GM19467 (cell line): ENCODE measurements around the gene METTL25B.

Experiments used
- ATAC-seq: cut with Tn5 transposase; IDR thresholded peaks from one replicate; pipeline ENCODE4 v1.9.1; 2021; ENCODE audit warnings: mild to moderate bottlenecking, moderate library complexity; ENCODE audit not compliant: unreplicated experiment

METTL25B gene

DNA sequence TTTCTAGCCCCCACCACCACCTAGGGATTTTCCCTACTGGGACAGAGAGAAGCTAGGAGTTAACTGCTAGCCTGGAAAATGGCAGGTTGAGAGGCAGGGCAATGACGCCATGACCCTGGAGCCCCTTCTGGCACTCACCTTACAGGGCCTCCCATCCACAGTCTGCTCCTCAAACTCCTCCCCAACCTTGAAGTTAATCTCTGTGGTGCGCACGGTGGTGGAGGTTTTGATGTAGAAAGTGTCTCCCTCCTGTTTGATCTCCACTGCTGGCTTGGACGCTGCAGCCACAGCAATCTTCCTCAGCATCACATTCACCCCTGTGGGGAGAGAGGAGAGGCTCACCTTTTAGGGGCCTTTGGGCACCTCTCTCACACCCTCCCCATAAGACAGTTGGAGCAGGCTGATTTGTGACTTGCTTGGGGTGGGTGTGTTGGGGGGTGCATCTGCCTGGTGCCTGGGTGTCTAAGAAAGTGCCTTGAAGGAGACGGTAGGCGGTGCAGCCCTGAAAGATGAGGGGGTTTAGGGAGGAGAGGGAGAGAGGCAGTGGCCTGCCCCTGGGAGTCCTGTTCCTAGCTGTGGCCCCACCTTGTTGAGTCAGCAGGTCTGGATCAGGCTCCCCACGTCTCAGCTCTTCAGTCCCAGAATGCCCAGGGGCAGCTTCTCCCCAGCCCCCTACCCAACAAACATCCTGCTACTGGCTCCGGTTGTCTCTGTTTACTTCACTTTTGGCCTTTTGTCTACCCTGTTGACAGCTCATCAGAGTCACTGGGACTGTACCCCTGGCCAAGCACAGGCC, 27.3 kb upstream of the METTL25B start:
- no peak for ATAC-seq

DNA sequence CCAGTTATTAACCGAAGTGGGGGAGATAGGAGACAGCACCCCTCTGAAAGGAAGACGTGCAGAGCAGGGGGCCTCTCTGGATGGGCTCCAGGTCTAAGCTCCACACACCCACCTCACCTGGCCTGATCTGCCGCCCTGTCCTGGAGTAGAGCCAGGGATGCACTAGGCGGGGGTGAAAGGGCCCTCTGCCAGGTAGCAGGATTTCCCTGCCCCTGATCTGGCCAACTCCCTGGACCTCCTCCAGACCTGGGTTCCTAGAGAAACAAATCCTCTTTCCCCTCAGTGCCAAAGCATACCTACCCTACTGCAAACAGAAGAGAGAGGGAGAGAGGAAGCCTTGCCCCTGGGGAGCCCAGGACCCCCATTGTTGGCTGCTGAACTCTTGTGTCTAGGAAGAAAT, 24.9 kb upstream of the METTL25B start:
- no peak for ATAC-seq

DNA sequence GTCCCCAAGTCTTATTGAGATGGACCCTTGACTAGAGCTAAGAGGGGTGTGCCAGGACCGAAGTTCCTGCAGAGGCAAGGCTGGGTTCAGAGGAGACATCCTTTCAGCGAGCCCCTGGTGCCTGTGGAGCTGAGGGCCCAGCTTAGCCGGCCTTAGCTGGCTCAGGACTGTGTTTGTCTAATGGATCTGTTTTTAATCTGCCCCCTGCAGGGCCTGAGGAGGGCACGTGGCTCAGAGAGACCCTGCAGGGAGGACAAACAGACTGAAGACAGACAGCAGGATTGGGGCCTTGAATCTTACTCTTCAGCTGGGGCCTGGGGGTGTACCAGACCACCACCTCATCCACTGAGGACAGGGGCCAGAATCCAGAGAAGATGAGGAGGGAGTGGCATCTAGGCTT, 24.5 kb upstream of the METTL25B start:
- no peak for ATAC-seq

DNA sequence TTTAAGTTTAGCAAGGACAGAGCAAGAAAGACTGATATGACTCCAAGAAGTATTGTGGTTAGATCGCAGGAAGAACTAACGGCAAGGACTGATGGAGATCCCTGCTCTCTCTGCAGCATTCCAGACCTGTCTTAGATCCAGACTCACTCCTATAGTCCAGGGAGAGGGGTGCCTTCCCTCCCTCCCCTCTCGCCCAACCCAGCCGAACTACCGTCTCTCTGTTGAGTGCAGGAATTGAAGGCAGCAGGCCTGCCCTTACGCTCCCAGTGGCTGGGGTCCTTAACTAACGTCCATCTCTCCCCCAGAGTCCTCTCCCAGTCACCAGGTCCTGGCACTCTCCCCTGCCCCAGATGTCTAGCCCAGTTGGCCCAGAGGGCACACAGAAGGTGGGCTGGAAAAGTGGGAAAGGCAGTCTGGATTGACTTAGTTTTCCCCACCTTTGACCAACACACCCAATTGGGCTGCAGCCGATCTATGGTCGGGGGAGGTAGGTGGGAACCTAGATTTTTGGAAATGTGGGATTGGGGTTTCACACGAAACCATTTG, 24.0 kb upstream of the METTL25B start:
- no peak for ATAC-seq

DNA sequence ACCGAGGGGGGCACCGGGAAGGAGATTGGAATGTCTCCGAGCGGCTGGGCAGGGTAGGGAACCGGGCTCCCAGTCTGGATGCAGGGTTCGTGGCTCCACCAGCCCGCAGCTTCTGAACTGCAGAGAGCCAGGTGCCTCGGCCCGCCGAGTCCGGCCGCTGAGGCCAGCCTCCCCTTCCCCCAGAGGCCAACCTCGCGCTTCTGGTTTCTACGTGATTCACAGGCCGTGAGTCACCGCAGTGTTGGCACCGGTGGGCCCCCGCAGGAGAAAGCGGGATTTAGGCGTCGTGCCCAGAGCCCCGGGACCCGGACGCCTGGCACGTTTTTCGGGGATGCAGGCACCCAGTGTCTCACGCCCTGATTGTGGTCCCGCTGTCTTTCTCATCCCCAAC, 23.3 kb upstream of the METTL25B start:
- no peak for ATAC-seq

DNA sequence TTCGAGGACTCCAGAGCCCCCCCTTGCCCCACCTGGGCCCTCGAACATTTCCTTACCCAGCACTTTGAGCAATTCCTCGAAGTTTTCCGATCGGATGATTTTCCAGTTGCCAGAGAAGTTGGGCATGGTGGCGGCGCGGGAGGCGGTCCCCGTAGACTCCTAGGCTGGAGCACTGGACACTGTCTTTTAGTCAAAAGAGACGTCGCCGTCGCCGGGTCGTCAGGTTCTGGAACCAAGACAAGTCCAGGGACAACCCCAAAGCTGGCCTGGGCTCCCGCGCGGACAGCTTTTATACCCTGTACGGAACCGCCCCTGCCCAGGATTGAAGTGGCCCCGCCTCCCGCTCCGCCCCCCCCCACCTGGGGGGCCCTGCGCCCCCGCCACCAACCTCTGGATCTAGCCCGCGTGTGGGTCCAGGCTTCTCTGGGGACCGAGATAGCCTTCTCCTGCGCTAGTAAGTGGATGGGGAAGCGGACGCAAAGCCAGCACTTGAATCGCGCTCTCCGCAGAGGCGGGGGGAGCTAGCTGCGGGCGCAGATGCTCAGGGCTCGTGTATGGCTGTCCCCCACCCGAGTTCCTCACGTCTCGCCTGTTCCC, 22.9 kb upstream of the METTL25B start, which contains the start of gene CRABP2:
TSS of gene CRABP2 (minus strand) at position 263 of the 597 bp plus-strand sequence. CDS start at position 126, 137 bp downstream.
- no peak for ATAC-seq

DNA sequence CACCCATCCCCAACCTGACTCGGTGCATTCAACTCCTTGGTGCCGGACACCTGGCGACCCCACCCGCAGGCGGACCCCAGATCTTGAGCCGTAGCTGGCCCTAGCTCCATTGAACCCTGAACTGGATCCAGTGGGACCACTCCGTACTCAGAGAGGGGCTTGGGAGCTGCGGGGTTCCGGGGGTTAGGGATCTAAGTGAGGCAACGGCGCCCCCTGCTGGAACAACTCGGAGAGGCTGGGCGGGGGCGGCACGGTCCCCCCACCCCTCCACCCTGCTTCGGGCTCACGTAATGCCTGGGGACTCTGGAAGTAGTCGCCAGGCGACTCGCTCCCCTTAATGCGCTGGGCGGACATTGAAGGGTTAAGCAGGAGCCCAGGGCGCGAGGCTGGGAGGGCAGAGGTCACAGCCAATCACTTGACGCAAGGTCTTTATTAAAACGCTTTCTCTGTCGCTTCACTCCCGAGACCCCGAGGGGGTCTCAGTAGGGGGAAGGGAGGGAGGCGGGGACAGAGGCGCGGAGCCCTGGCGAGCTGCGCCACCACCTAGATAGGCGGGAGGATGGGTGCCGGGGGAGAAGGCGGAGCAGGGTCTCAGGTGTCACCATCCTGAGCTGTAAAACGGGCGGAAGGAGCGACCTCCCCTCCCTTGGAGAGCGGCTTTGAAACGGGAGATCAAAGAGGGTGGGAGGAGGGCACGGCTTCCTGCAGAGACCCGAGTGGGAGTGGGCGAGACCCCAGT, 22.2 kb upstream of the METTL25B start:
- no peak for ATAC-seq

DNA sequence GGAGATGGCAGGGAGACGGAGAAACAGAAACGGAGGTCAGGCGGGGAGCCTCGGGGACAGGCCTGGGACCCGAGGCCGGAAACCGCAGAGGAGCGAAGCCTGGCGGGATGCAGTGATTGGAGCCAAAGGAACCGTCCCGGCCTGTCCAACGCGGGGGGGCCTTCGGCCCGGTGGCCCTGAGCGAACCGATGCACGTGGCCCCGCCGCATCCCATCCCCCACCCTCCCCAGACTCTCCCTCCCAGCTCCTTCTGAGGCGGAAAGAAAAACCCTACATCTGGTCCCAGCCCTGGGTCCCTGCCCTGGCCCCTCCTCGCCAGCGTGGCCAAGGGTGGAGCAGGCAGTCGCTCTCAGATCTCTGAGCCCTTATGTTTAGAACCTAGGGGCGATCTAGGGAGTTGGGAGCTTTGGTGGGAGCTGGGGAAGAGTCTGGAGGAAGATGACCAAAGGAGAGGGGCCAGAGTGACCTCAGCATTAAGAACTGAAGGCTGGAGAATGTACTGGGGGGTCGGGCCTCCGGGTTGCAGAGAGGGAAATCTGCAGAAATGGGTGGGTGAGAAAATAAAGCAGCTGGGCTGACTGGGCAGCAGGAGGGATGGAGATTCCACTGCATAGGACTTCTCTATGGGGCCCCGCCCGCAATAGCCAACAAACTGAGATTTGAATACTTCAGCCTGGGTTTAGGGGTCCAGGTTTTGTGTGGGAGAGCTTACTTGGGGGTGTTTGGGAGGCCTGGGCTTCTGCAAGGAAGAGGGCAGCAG, 21.4 kb upstream of the METTL25B start:
- ATAC-seq, result no peak

DNA sequence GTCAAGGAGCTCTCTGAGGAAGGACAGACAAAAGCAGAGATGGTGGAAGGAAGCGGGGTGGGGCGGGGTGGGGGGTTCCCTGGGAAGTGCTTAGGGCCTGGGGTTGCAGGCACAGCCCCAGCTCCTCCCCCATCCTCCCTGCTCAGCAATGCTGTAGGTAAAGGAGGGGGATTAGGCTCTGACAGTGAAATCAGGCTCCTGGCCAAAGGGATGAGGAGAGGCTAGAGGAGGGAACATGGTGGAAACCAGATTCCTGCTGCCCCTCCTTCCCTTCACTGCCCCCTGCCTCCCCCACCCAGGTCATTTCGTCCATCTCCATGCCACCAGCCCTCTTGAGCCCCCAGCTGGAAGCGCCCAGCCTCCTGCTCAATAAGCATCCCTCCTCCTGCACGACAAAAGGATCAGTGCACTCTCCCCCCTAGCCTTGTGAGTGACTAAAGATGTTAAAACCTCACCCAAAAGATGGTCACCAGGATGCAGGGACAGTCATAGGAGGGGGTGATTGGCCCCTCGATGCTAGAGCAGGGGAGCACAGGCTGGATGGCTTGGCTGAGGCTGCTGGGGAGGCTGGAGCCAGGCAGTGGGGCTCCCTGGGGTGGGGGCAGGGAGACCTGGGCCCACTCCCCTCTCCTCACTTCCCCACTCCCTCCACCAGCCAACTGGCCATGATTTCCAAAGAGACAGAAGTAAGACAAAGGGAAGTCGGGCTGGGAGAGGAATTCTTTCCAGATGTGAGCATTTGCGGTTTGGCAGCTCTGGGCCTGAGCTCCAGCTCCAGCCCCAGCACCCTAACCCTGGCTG, 20.7 kb upstream of the METTL25B start:
- ATAC-seq, result no peak

DNA sequence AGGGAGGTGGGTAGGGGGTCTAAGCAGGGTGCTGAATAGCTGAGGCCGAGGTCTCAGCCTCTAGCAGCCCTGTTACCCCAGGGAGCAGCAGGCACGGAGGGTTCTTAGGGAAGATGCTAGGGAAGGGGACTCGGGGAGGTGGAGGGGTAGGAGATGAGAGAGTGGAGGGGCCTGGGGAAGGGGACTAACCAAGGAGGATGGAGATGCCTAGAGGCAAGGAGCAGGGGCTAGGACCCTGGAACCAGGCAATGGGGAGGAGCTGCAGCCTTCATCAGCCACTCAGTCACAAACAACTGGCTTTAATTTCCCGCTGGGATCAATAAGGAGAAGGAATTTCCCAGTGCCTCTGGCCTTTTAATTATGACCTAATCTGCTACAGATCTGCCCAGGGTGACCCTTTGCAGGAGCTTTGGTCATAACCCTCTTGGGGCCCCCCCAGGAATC, 20.0 kb upstream of the METTL25B start:
- ATAC-seq, result no peak

DNA sequence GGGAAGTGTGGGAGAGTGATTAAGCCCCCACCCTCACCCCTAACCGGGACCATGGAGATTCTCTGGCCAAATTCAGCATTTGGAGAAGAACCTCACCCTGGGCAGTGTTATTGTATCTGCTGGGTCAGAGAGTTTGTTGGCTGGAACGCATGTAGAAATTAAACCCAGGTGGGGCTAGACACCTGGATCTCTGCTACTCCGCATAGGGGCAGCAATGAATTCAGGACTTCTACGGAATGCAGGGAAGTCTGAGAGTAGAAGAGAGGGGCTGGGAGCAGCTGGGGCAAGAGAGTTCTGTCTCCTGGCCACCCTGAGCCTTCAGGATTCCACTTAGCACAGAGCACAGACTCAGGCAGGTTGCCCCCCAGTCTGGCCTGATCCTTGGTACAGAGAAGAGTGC, 19.2 kb upstream of the METTL25B start:
- no peak for ATAC-seq

DNA sequence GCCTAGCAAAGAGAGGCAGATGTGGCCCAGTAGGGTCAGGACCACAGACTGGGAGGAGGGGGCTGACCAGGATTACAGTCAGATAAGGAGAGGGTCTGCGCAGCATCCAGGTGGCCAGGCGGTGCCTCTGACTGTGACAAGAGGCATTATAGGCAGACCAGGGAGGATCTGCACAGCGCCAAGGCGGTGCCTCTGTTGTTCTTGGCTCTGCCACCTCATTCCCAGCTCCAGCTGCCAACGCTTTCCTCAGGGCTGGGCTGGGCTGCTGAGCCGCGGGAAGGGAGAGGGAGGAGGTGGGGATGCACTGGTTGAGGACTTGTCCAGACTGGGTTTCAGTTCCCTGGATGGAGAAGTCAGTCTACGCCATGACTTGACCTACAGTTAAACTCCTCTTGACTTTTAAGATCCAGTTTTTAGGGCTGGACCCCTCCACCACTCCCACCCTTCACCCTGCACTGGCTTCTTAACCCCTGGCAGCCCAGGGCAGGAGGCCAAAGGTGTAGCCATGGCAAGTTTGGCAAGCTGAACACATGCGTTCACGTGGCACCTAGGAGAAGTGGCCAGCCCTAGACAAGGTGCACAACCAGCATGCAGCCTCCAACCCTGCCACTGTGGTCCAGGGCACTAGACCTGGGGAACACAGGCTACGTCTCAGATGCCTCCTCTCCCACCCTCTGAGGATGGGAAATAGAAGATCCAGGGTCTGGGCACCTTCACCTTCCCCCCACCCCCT, 18.3 kb upstream of the METTL25B start:
- no peak for ATAC-seq

DNA sequence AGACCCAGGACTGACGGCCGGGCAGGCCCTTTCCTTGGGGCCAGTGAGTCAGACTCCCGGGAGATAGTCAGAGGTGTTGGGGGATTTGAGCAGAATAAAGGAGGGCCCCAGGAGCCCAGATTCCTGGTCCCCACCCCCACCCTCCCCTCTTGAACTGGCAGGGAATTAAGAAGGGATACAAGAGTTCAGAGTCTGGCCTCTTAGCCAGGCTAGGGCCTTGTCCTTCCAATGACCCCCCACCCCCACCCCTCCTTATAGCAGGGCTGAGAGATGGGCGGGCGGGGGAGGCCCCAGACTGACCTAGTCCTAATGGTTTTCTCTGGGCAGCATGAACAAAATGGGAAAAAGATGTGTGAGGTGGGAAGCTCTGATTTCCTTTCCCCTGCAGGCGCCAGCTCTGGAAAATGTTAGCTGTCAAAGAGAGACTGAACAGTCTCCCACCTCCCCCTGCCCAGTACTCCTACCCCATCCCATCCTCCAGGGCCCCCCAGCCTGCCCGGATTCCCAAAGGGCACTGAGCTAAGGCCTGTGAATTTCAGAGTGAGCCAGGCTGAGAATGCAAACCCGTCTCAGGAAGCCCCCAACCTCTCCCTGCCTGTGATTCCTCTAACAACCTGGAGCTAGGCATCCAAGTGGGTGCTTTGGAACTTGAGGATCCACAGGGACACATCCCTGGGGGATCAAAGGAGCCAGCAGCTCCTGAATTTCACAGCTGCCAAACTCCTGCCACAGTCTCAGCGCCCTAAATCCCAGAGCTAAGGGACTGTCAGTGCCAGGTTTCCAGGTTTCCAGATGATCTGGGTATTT, 17.1 kb upstream of the METTL25B start:
- no peak for ATAC-seq

DNA sequence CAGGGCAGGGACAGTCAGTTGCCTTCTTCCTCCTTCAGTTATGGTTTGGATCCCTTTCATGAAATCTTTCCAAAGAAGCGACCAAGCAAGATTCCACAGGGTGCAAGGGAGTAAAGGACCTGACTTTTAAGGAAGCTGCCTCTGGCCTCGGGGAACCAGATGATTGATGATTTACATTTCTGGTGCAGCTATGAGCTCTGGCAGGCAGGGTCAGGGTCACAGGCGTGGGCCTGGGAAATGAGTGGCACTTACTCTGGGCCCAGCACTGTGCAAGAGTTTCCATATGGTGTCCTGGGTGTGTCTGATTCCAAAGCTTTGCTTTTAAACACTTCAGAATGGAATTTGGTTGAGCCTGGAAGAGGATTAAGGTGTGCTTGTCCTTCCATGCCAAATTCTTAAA, 15.6 kb upstream of the METTL25B start:
- ATAC-seq, result no peak

DNA sequence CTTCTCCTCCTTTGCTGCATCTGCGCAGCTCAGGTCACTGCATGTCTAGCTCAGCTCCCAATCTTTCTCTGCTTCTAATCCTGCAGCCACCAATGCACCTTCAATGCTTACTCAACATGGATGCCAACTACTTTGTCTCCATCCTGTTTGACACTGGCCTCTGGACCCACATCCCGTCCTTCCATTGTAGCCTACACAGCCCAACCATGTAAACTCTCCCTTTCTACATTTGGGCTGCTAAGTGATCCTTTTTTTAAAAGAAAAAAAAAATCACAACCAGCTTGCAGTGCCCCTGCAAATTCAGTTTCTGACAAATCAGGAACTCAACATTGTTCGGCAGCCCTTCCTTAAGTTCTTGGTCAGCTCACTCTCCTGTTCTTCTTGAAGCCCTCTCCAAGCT, 13.4 kb upstream of the METTL25B start:
- ATAC-seq, result no peak

DNA sequence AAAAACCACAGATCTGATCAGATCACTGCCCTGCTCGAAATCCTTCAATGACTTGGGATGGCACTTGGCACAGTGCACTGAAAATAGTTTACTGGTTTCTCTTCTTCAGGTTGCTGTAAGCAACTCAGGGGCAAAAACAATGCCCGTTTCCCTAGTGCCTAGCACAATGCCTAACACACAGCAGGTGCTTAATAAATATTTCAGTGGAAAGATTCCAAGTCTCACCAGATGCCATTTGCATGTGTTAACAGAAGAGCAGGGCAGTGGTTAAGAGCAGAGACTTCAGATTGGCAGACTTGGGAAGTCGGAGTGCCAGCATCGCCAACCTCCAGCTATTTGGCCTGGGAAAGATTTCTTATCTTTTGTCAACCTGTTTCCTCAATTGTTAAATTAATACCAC, 10.9 kb upstream of the METTL25B start:
- ATAC-seq, result no peak

DNA sequence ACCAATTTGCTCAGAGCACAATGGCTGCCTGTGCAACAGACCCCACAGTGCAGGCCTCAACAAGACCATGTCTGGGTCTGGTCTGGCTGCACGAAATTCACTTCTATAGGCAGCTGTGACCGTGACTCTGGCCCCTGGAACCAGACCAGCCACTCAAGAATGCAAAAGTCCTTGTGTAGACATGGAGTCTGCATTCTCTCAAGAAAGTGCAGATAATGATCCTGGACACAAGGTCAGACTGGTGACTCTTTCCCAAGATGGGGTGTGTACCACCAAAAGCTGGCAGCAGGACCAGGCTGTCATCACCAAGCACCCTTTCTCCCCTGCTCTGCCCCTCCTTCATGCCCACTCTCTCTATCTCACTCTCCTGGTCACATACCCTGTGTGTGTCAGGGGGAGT, 7.1 kb upstream of the METTL25B start:
- ATAC-seq, result no peak

DNA sequence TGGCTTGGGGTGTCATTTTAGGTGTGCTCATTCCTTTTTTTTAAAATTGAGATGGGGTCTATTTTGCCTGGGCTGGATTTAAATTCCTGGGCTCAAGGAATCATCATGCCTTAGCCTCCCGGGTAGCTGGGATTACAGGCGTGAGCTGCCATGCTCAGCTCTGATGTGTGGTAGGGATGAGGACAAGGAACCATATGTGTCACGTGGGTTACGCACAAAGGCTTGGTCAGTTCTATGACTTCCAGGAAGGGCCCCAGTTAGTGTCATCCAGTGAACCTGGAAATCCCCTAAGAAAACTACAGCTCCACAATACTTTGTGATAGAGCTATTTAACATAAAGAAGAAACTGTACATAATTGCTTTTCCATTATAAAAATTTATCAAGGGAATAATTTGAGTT, 6.7 kb upstream of the METTL25B start:
- no peak for ATAC-seq
